Medulla oblongata (tissue), 1 donor: ENCODE results near the gene SPCS2.

Source experiments
- DNase-seq: peaks from one replicate; pipeline ENCODE4 v3.0.0-alpha.2; 2015; ENCODE audit errors: extremely low spot score

The SPCS2 gene

DNA sequence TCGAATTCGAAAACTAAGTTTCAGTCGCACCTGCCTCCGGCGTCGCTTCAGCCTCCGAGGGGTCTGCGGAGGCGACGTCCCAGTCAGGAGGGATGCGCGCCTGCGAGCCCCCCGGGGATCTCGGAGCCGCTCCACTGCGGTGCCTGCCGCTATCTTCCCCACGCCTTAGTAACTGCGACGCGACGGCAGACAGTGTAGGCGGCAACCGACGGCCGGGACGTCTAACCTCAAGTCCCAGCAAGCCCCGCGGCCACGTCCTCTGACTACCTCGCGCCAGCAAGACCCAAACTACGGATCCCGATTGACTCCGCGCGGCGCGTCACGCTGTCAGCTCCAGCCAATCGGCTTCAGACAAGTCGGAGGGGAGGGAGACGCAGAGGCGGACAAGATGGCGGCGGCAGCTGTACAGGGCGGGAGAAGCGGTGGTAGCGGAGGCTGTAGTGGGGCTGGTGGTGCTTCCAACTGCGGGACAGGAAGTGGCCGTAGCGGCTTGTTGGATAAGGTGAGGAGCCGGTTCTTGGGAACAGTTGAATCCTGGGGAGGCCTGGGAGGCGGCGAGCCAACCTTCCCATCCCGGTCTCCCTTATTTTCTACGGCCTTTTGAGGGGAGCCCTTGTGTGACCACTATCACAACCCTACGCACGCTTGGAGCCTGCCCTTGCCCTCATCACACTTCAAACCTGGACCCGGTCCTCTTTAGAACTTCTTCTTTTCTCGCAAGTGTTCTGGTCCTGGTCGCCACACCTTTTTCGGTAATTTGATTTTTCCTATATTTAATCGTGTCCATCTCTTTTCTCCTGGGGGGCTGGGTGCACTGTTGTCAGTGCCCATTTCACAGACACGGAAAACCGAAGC, at the start of gene SPCS2, which contains the start of gene XRRA1:
TSS of gene SPCS2 (plus strand) at position 369 of the 855 bp plus-strand sequence. CDS start at position 389, 20 bp downstream.
TSS of gene XRRA1 (minus strand) at position 194 of the 855 bp plus-strand sequence. CDS start 8,213 bp downstream, outside the sequence.
- peak; percentile 99 for DNase-seq

DNA sequence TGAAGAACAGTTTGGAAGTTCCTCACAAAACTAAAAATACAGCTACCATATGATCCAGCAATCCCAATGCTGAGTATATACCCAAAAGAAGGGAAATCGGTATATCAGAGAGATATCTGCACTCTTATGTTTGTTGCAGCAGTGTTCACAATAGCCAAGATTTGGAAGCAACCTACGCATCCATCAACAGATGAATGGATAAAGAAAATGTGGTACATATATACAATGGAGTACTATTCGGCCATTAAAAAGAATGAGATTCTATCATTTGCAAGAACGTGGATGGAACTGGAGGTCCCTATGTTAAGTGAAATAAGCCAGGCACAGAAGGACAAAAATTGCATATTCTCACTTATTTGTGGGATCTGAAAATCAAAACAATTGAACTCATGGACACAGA, 46.7 kb upstream of the SPCS2 start:
- no peak for DNase-seq

- DNase-seq = no peak
Observed at GRCh38 chr11:74905326-74905725, 43.7 kb upstream of the SPCS2 start.

- no peak for DNase-seq
Observed at GRCh38 chr11:74909385-74909784, 39.7 kb upstream of the SPCS2 start.

GRCh38 chr11:74909812-74910211, 39.3 kb upstream of the SPCS2 start:
- DNase-seq = no peak

GRCh38 chr11:74923125-74923524, 25.9 kb upstream of the SPCS2 start:
- DNase-seq = no peak

DNA sequence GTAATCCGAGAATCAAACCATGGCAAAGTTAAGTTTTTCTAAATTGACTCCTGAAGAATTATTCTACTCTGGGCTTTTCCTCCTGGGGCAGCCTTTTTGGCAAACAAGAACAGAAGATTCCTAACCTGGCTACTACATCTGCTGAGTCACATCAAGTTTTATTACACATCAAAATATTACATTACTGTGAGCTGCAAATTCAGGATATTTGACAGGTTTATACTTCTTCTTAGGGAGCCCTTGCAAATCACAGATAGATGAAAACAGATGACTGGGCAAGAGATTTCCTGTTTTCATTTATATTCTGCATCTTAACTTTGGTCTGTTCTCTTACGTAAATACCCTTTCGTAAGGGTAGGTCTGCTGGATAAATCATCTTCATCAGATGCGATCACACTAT, 23.8 kb upstream of the SPCS2 start:
- DNase-seq = no peak

GRCh38 chr11:74926304-74927030, 22.6 kb upstream of the SPCS2 start:
- no peak for DNase-seq

- no peak for DNase-seq
Observed at GRCh38 chr11:74927496-74927895, 21.6 kb upstream of the SPCS2 start.

GRCh38 chr11:74929431-74930363, 19.4 kb upstream of the SPCS2 start:
- peak; percentile 96 for DNase-seq

- DNase-seq = no peak
Observed at GRCh38 chr11:74932169-74932568, 16.9 kb upstream of the SPCS2 start.

GRCh38 chr11:74932797-74933196, 16.3 kb upstream of the SPCS2 start:
- no peak for DNase-seq

DNA sequence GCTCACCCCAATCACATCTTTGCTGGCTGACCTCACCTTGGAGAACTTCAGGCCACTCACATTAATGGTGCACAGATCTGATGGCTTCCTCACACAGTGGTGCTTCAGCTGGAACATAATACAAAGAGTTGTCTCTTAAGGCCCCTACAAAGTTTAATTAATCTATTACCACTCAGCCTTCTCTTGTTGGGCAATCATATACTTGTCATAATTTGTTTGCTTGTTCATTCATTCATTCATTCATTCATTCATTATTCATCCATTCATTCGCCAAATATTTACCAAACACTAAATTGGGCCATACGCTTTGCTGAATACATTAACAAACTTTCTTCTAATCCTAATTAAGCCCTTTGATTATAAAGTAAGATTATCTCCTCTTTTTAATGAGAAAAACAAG, 15.3 kb upstream of the SPCS2 start:
- DNase-seq = no peak

DNA sequence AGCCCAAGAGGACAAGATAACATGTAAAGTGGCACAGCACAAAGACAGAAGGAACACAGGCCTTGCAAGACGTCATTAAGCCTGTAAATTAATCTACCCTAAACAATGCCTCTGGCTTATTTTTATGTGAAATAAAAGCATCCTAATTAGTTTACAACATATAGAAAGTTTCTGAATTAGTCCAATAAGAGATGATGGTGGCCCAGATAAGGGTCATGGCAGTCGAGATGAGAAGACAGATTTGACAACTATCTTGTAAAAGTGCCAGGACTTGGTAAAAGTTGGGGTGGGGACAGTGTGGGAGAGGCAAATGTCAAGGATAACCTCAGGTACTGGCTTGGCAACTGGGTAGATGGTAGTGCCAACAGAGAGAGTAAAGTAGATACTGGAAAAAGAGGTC, 13.8 kb upstream of the SPCS2 start:
- DNase-seq = no peak

- DNase-seq = no peak
Observed at GRCh38 chr11:74936087-74936486, 13.0 kb upstream of the SPCS2 start.

GRCh38 chr11:74936976-74937375, 12.1 kb upstream of the SPCS2 start:
- DNase-seq = no peak

GRCh38 chr11:74937696-74938475, 11.2 kb upstream of the SPCS2 start:
- no peak for DNase-seq

GRCh38 chr11:74941492-74941891, 7.6 kb upstream of the SPCS2 start:
- DNase-seq = no peak

DNA sequence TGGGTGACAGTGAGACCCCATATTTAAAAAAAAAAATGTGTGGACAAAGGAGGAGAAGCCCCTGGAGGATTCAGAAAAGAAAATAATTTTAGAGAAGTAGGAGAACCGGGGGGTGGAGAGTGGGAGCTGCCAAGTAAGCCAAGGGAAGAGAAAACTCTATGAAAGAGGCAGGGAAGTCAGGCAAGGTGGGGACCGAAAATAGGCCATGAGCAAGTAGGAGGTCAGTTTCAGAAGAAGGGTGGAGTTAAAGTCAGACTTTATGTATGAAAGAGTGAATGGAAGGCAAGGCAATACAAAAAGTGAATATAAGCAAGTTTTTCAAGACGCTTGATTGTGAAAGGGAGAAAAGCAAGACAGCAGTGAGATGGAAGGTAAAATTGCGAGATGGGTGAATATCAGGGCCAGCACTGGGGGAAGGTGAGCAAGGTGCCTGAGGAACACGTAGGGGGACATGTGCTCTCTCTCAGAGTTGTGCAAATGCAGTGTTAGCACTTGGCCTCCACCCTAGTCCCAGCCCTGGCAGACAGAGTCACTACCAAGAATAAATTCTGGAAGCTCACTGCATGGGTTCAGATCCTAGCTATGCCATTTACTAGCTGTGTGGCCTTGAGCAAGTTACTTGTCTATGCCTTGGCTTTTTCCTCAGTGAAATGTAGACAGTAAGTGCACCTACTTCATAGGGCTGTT, 6.8 kb upstream of the SPCS2 start:
- no peak for DNase-seq

DNA sequence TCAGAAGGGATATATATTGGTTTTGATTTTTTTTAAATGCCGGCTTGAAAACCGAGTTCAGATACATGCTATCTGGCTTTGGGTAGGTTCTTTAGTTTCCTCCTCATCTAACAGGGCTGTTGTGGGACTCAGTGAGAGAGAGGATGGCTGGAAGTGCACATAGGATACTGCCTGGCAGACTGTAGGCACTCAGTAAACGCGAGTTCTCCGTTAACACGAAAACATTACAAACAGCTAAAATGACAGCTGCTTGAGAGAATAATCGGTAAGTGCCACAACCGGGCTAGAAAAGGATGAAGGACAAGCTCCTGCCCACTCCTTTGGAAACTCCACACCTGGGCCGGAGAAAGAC, 544 bp upstream of the SPCS2 start:
- DNase-seq = no peak

DNA sequence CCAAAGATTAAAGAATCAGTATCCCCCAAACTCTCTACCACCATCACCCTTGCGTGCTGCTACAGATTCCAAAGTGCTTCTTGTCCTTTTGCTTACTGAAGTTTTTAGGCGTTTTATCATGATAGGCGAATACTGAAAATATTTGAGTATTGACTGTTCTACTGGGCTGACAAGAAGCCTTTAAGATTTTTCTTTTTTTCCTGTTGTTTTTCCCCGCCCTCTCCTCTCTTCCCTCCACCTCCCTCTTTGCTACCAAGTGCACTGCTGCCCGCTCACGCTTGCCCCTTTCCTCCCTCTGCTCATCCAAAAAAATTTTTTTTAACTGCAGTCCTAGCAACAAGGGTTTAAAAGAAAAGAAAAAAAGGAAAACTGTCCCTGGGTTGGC, 679 bp downstream of the SPCS2 start:
- peak; percentile 13 for DNase-seq
